ENCODE data around the gene INA. TPM values are rescaled to one million over a fixed set of nuclear protein-coding genes. Genes with fewer than 3 reads are reported as not detected.

INA gene
- total RNA-seq, result under 1 TPM; 0.73 to 0.94 TPM
- polyA plus RNA-seq, result not detected

DNA sequence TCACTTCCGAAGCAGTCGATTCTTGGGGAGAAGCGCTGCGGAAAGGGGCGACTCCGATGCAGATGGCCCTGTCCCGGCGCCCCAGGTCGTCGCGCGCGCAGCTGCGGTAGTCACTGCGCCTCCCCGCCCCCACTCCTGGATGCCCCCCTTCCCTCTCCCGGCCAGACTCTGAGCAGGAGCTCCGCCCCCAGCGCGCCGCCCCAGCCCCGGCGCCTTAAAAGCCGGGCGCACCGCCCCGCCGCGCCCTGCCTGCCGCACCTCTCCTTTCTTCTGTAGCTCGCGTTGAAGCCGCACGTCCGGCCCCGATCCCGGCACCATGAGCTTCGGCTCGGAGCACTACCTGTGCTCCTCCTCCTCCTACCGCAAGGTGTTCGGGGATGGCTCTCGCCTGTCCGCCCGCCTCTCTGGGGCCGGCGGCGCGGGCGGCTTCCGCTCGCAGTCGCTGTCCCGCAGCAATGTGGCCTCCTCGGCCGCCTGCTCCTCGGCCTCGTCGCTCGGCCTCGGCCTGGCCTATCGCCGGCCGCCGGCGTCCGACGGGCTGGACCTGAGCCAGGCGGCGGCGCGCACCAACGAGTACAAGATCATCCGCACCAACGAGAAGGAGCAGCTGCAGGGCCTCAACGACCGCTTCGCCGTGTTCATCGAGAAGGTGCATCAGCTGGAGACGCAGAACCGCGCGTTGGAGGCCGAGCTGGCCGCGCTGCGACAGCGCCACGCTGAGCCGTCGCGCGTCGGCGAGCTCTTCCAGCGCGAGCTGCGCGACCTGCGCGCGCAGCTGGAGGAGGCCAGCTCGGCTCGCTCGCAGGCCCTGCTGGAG, at the start of gene INA:
Gene INA, plus strand, starts transcription at position 243 of the 817 bp plus-strand sequence. Its CDS starts 74 bp downstream, at position 317.
- Histone ChIP-seq H3K36me3 (ENCODE audit: insufficient read depth, low read length) (no peaks in the 10 kb centered on the region), H3K4me1 (ENCODE audit: insufficient read depth, low read length) (no peaks in the 10 kb centered on the region), H3K27me3 (ENCODE audit: insufficient read depth, low read length, poor library complexity, severe bottlenecking) (peaks cover 19% of the 10 kb centered on the region), H3K4me3 (ENCODE audit: low read length) (no peak within 1 kb of the TSS), H3K9me3 (ENCODE audit: low read length) (no peaks in the 10 kb centered on the region), H3K27ac (ENCODE audit: low read depth, low read length) (no peak within 1 kb of the TSS)
- DNase-seq, result no peak
- peaks cover 8 to 24% (median 11%) of the 10 kb centered on the region in 3 donors for H3K4me1 Mint-ChIP-seq
- no peaks in the 10 kb centered on the region for H3K36me3 Mint-ChIP-seq
- peak within 1 kb of the TSS in 5 of 7 donors; percentile 4 to 54 (median 36) for H3K4me3 Mint-ChIP-seq
- peaks cover 48 to 78% of the 10 kb centered on the region in 2 donors for H3K27me3 Mint-ChIP-seq
- ChIA-PET POLR2A (interaction anchor here (0.6 kb wide), 1 partner anchor 88 kb away, joined by 3 read pairs; no protein-coding TSS in a partner anchor), CTCF (no interaction called here)
- peaks cover 0 to 6% (median 3%) of the 10 kb centered on the region in 5 donors for H3K9me3 Mint-ChIP-seq
- no peak within 1 kb of the TSS for H3K27ac Mint-ChIP-seq

GRCh38 chr10:103227416-103227815, 49.5 kb upstream of the INA start:
- no peak overlapping the region for H3K4me3 ChIP-seq (ENCODE audit: low read length)
- H3K27ac ChIP-seq (ENCODE audit: low read depth, low read length), result no peak overlapping the region
- Mint-ChIP-seq H3K27ac (no peak overlapping the region), H3K4me1 (no peaks in the 10 kb centered on the region), H3K27me3 (peaks cover 5 to 6% of the 10 kb centered on the region in 2 donors), H3K36me3 (peaks cover 3 to 13% (median 8%) of the 10 kb centered on the region in 3 donors), H3K9me3 (peaks cover 6 to 19% (median 13%) of the 10 kb centered on the region in 5 donors), H3K4me3 (no peak overlapping the region)
- no peak for DNase-seq
- no peaks in the 10 kb centered on the region for H3K9me3 ChIP-seq (ENCODE audit: low read length)
- H3K4me1 ChIP-seq (ENCODE audit: insufficient read depth, low read length), result no peaks in the 10 kb centered on the region
- H3K36me3 ChIP-seq (ENCODE audit: insufficient read depth, low read length), result no peaks in the 10 kb centered on the region
- POLR2A ChIA-PET, result no interaction called here
- CTCF ChIA-PET, result no interaction called here
- H3K27me3 ChIP-seq (ENCODE audit: insufficient read depth, low read length, poor library complexity, severe bottlenecking), result no peaks in the 10 kb centered on the region

GRCh38 chr10:103231047-103231551, 45.8 kb upstream of the INA start:
- no peaks in the 10 kb centered on the region for H3K9me3 ChIP-seq (ENCODE audit: low read length)
- no peaks in the 10 kb centered on the region for H3K36me3 ChIP-seq (ENCODE audit: insufficient read depth, low read length)
- Mint-ChIP-seq H3K36me3 (no peaks in the 10 kb centered on the region), H3K9me3 (no peaks in the 10 kb centered on the region), H3K27ac (no peak overlapping the region), H3K27me3 (peaks cover 3 to 5% of the 10 kb centered on the region in 2 donors), H3K4me1 (no peaks in the 10 kb centered on the region), H3K4me3 (no peak overlapping the region)
- no peak overlapping the region for H3K27ac ChIP-seq (ENCODE audit: low read depth, low read length)
- ChIA-PET POLR2A (no interaction called here), CTCF (no interaction called here)
- no peaks in the 10 kb centered on the region for H3K4me1 ChIP-seq (ENCODE audit: insufficient read depth, low read length)
- H3K4me3 ChIP-seq (ENCODE audit: low read length), result no peak overlapping the region
- DNase-seq, result no peak
- no peaks in the 10 kb centered on the region for H3K27me3 ChIP-seq (ENCODE audit: insufficient read depth, low read length, poor library complexity, severe bottlenecking)

DNA sequence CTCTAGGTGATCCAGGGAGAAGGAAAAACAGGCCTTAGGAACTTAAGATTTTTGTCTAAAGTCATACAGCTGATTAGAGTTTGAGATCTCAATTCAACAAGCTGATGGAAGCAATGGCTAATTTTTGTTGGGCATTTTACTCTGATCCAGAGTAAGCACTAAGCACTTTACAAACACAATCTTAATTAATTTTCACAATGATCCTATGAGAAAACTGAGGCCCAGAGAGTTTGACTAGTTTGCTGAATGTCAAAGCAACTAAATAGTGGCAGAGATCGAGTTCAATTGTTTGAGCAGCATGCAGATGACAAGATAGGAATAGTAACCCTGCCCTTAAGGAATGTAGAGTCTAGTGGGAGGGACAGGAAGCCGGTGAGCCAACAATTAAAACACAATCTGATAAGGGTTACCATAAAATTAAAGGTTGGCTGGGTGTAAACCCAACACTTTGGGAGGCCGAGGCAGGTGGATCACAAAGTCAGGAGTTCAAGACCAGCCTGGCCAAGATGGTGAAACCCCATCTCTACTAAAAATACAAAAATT, 44.7 kb upstream of the INA start:
- no peaks in the 10 kb centered on the region for H3K4me1 Mint-ChIP-seq
- H3K27ac ChIP-seq (ENCODE audit: low read depth, low read length), result no peak overlapping the region
- H3K4me3 Mint-ChIP-seq, result no peak overlapping the region
- H3K9me3 ChIP-seq (ENCODE audit: low read length), result no peaks in the 10 kb centered on the region
- POLR2A ChIA-PET, result no interaction called here
- H3K4me1 ChIP-seq (ENCODE audit: insufficient read depth, low read length), result no peaks in the 10 kb centered on the region
- no peak for DNase-seq
- H3K36me3 Mint-ChIP-seq, result no peaks in the 10 kb centered on the region
- no peaks in the 10 kb centered on the region for H3K9me3 Mint-ChIP-seq
- no peak overlapping the region for H3K4me3 ChIP-seq (ENCODE audit: low read length)
- no peaks in the 10 kb centered on the region for H3K27me3 ChIP-seq (ENCODE audit: insufficient read depth, low read length, poor library complexity, severe bottlenecking)
- H3K36me3 ChIP-seq (ENCODE audit: insufficient read depth, low read length), result no peaks in the 10 kb centered on the region
- CTCF ChIA-PET, result no interaction called here
- peaks cover 3 to 5% of the 10 kb centered on the region in 2 donors for H3K27me3 Mint-ChIP-seq
- H3K27ac Mint-ChIP-seq, result no peak overlapping the region

DNA sequence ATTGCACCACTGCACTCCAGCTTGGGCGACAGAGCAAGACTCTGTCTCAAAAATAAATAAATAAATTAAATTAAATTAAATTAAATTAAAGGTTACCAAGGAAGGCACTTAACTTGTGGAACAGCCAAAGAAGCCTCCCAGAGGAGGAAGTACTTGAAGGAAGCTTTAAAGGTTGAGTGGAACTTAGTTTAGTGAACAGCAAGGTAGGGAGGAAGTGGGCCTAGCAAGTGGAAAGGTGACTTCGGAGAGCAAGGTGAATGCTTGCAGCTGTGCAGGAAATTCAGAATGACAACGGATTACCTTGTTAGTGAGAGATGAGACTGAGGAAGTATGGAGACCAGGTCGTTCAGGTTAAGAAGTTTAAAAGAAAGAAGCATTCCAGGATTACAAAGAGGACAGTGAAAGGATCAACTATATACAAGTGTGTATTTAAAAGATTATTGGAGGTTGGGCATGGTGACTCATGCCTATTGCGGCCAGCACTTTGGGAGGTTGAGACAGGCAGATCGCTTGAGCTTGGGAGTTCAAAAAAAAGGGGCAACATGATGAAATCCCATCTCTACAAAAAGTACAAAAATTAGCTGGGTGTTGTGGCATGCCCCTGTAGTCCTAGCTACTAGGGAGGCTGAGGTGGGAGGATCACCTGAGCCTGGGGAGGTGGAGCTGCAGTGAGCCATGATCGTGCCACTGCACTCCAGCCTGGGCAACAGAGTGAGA, 44.0 kb upstream of the INA start:
- no peak overlapping the region for H3K27ac ChIP-seq (ENCODE audit: low read depth, low read length)
- Mint-ChIP-seq H3K4me1 (no peaks in the 10 kb centered on the region), H3K9me3 (no peaks in the 10 kb centered on the region), H3K4me3 (no peak overlapping the region), H3K36me3 (no peaks in the 10 kb centered on the region), H3K27me3 (peaks cover 3 to 5% of the 10 kb centered on the region in 2 donors), H3K27ac (peak overlapping the region in 1 of 8 donors; percentile 24)
- no peak for DNase-seq
- no peaks in the 10 kb centered on the region for H3K36me3 ChIP-seq (ENCODE audit: insufficient read depth, low read length)
- CTCF ChIA-PET, result no interaction called here
- H3K4me3 ChIP-seq (ENCODE audit: low read length), result no peak overlapping the region
- no peaks in the 10 kb centered on the region for H3K27me3 ChIP-seq (ENCODE audit: insufficient read depth, low read length, poor library complexity, severe bottlenecking)
- POLR2A ChIA-PET, result no interaction called here
- H3K4me1 ChIP-seq (ENCODE audit: insufficient read depth, low read length), result no peaks in the 10 kb centered on the region
- H3K9me3 ChIP-seq (ENCODE audit: low read length), result no peaks in the 10 kb centered on the region

DNA sequence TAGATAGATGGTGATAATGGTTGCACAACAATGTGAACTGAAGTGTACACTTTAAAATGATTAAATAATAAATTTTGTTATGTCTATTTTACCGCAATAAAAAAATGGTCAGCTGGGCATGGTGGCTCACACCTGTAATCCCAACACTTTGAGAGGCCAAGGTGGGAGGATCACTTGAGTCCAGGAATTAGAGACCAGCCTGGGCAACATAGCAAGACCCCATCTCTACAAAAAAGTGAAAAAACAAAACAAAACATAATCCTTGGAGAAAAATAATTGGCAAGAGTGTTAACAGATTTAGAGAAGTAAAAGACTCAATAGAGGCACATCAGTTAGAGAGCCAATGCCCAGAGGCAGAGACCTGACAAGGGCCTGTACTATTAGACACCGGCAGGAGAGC, 41.2 kb upstream of the INA start:
- no peak overlapping the region for H3K27ac Mint-ChIP-seq
- CTCF ChIA-PET, result interaction anchor here (2.5 kb wide), 1 partner anchor 9 kb away, joined by 5 read pairs; no protein-coding TSS in a partner anchor
- H3K27me3 ChIP-seq (ENCODE audit: insufficient read depth, low read length, poor library complexity, severe bottlenecking), result no peaks in the 10 kb centered on the region

DNA sequence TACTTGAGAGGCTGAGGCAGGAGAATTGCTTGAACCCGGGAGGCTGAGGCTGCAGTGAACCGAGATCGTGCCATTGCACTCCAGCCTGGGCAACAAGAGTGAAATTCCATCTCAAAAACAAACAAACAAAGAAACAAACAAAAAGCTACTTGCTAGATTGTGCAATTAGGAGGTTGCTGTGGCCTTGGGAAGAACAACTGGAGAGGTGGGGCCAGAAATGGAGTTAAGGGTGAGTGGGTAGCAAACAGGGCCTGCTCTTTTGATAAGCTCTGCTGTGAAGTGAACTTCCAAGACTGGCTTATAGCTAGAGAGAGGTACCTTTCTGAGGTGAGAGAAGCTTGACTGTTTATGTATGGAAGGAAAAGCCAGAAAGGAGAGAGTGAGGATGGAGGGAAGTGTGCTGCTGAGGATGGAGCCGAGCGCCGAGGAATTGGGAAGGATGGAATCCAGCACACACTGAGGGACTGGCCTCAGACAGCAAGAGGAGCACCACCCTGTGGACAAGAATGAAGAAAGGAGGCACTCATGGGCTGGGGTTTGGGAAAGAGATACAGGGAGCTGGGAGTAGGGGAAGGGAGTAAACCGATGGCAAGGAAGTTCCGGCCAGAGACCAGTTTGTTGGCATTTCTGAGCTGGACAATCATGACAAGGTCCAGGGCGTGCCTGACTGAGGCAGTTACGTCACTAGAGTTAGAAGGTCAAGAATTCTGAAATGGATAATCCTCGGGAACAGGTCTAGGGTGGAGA, 38.3 kb upstream of the INA start:
- no peaks in the 10 kb centered on the region for H3K36me3 ChIP-seq (ENCODE audit: insufficient read depth, low read length)
- POLR2A ChIA-PET, result no interaction called here
- H3K4me1 Mint-ChIP-seq, result peaks cover 5 to 7% (median 5%) of the 10 kb centered on the region in 3 donors
- H3K27ac Mint-ChIP-seq, result peak overlapping the region in 3 of 8 donors; percentile 14 to 33 (median 18)
- no peaks in the 10 kb centered on the region for H3K27me3 Mint-ChIP-seq
- no peak overlapping the region for H3K27ac ChIP-seq (ENCODE audit: low read depth, low read length)
- no peak overlapping the region for H3K4me3 Mint-ChIP-seq
- H3K4me3 ChIP-seq (ENCODE audit: low read length), result no peak overlapping the region
- DNase-seq, result no peak
- no peaks in the 10 kb centered on the region for H3K27me3 ChIP-seq (ENCODE audit: insufficient read depth, low read length, poor library complexity, severe bottlenecking)
- no peaks in the 10 kb centered on the region for H3K36me3 Mint-ChIP-seq
- CTCF ChIA-PET, result interaction anchor here (0.7 to 1.5 kb wide), 2 partner anchors 10 to 321 kb away, joined by 3 read pairs; partner anchors contain the start of gene CNNM2
- H3K9me3 ChIP-seq (ENCODE audit: low read length), result no peaks in the 10 kb centered on the region
- H3K9me3 Mint-ChIP-seq, result no peaks in the 10 kb centered on the region
- H3K4me1 ChIP-seq (ENCODE audit: insufficient read depth, low read length), result no peaks in the 10 kb centered on the region

More for the DNA sequence above, 41.2 kb upstream of the INA start:
- no peaks in the 10 kb centered on the region for H3K4me1 ChIP-seq (ENCODE audit: insufficient read depth, low read length)
- no peak overlapping the region for H3K27ac ChIP-seq (ENCODE audit: low read depth, low read length)
- peaks cover 5 to 7% (median 5%) of the 10 kb centered on the region in 3 donors for H3K4me1 Mint-ChIP-seq
- no peaks in the 10 kb centered on the region for H3K36me3 ChIP-seq (ENCODE audit: insufficient read depth, low read length)
- H3K36me3 Mint-ChIP-seq, result no peaks in the 10 kb centered on the region
- no peak for DNase-seq
- POLR2A ChIA-PET, result no interaction called here
- H3K4me3 ChIP-seq (ENCODE audit: low read length), result no peak overlapping the region
- peaks cover 3% of the 10 kb centered on the region in 2 donors for H3K27me3 Mint-ChIP-seq
- no peak overlapping the region for H3K4me3 Mint-ChIP-seq
- no peaks in the 10 kb centered on the region for H3K9me3 ChIP-seq (ENCODE audit: low read length)
- no peaks in the 10 kb centered on the region for H3K9me3 Mint-ChIP-seq

All from CD8-positive, alpha-beta memory T cell (primary cell).